Measurements from ENCODE around the gene MYO9B. TPM values are rescaled to one million over a fixed set of nuclear protein-coding genes. Genes with fewer than 3 reads are reported as not detected.
"Not testable (repeated sequence)": the region's sequence is repeated elsewhere in the genome, so short reads cannot be mapped to it uniquely, and the experiment has no call there.

MYO9B gene
- total RNA-seq, 4 donors from 2014 or later = 102 to 246 (median 151) TPM

DNA sequence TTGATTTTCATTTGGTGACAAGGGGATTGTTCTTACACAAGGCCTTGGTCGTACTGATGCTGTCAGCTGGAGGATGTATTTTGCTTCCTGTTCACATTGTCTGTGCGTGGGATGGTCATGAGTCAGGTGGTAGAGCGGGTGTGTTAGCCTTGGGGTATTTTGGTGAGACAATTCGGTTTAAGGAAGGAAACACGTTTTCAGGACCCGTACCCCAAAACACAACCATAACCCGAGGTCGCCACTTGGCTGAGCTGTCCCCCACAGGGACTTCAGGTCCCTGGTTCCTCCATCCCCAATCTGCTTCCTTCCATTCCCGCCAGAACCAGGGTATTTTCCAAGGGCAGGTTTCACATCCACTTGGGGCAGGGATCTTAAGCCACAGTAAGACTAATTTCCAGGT, 15.0 kb downstream of the MYO9B start:
- Histone ChIP-seq H3K27ac (peak overlapping the region; percentile 77 to 87 (median 83)), H3K4me1 (peaks cover 19 to 48% (median 31%) of the 10 kb centered on the region in 4 donors), H3K9me3 (no peaks in the 10 kb centered on the region), H3K4me3 (no peak overlapping the region), H3K27me3 (no peaks in the 10 kb centered on the region), H3K36me3 (no peaks in the 10 kb centered on the region)
- intact Hi-C loops (cut with DNase I; ENCODE audit: low total_unique reads) (no loop called here), in situ Hi-C loops (cut with MboI; ENCODE audit: low pct_ligation_motif_present in 1 of 4, low pct_unique_long_range_greater_than_20kb in 1 of 4, low sequenced_read_pairs in 3 of 4) (no loop called here)
- no peak for DNase-seq
- TF ChIP-seq POLR2AphosphoS5 (IDR thresholded peaks at IDR 0.05) (no peak), CTCF (IDR thresholded peaks at IDR 0.05) (no peak), EP300 (IDR thresholded peaks at IDR 0.05; ENCODE audit: low read depth) (no peak), POLR2A (IDR thresholded peaks at IDR 0.05) (no peak)
- 76% methylated on average over 9 of the region's 9 CpGs; no CpG with 5 or more reads in 1 of the 2 donors for WGBS, 2 donors (ENCODE audit: low coverage in 1 of 2)

DNA sequence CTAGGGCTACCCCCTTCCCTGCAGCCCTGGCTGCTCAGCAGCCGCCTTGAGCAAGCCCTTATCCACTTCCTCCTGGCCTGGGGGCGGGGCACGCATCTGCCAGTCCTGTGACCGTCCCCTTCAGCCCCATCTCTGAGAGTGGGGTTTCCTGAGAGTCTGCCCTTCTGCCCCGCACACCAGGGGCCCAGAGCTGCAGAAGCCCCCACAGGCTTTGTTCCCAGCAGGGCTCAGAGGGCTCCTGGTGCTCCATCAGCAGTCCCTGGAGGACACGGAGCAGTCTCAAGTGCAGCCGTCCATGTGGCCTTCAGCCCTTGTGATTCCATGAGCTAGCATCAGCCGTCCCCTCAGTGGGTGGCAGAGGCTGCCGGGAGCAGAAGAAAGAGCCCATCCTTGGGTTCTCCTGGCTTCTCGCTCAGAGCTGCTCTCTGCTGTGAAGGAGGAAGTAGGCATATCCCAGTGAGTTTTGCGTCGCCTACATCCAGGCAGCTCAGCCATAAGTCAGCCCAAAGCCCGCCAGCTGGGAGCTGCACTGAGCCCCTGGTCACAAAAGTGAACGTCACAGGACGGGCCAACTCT, 16.3 kb downstream of the MYO9B start:
- Histone ChIP-seq H3K4me1 (peaks cover 19 to 48% (median 34%) of the 10 kb centered on the region in 4 donors), H3K36me3 (no peaks in the 10 kb centered on the region), H3K27me3 (no peaks in the 10 kb centered on the region), H3K4me3 (no peak overlapping the region), H3K9me3 (no peaks in the 10 kb centered on the region), H3K27ac (peak overlapping the region; percentile 77 to 87 (median 83))
- DNase-seq = peak; percentile 54
- 72% methylated on average over 15 of the region's 15 CpGs; no CpG with 5 or more reads in 1 of the 2 donors for WGBS, 2 donors (ENCODE audit: low coverage in 1 of 2)
- in situ Hi-C loops (cut with MboI; ENCODE audit: low pct_ligation_motif_present in 1 of 4, low pct_unique_long_range_greater_than_20kb in 1 of 4, low sequenced_read_pairs in 3 of 4) = no loop called here
- intact Hi-C loops (cut with DNase I; ENCODE audit: low total_unique reads) = no loop called here
- TF ChIP-seq CTCF (IDR thresholded peaks at IDR 0.05) (no peak), POLR2A (IDR thresholded peaks at IDR 0.05) (no peak), EP300 (IDR thresholded peaks at IDR 0.05; ENCODE audit: low read depth) (no peak), POLR2AphosphoS5 (IDR thresholded peaks at IDR 0.05) (no peak)

DNA sequence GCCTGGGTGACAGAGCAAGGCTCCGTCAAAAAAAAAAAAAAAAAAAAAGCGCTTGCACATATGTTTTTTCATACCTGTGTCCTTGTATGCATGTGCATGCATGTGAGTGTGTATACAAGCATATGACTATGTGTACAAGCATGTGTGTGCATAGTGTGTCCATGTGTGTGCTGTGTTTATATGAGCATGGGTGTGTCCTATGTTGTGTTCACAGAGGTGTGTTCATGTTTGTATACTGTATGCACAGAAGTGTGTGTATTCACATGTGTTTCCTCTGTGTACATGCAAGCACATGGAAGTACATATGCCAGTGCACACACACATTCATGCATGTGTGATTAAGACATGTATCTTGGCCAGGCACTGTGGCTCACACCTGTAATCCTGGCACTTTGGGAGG, 17.1 kb downstream of the MYO9B start:
- WGBS, 2 donors (ENCODE audit: low coverage in 1 of 2) = 96 to 100% methylated on average over 1 to 2 of the region's 2 CpGs
- Histone ChIP-seq H3K9me3 (no peaks in the 10 kb centered on the region), H3K4me1 (peaks cover 23 to 57% (median 38%) of the 10 kb centered on the region in 4 donors), H3K4me3 (no peak overlapping the region), H3K27ac (no peak overlapping the region), H3K27me3 (no peaks in the 10 kb centered on the region), H3K36me3 (no peaks in the 10 kb centered on the region)
- in situ Hi-C loops (cut with MboI; ENCODE audit: low pct_ligation_motif_present in 1 of 4, low pct_unique_long_range_greater_than_20kb in 1 of 4, low sequenced_read_pairs in 3 of 4) = no loop called here
- intact Hi-C loops (cut with DNase I; ENCODE audit: low total_unique reads) = no loop called here
- TF ChIP-seq CTCF (IDR thresholded peaks at IDR 0.05) (no peak), POLR2A (IDR thresholded peaks at IDR 0.05) (no peak), POLR2AphosphoS5 (IDR thresholded peaks at IDR 0.05) (no peak), EP300 (IDR thresholded peaks at IDR 0.05; ENCODE audit: low read depth) (no peak)
- no peak for DNase-seq

DNA sequence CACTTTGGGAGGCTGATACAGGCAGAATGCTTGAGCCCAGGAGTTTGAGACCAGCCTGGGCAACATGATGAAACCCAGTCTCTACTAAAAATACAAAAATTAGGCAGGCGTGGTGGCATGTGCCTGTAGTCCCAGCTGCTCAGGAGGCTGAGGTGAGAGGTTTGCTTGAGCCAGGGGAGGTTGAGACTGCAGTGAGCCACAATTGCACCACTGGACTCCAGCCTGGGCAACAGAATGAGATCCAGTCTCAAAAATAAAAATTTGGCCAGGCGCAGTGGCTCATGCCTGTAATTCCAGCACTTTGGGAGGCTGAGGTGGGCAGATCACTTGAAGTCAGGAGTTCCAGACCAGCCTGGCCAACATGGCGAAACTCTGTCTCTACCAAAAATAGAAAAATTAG, 19.1 kb downstream of the MYO9B start:
- H3K27ac ChIP-seq = peak overlapping the region; percentile 67 to 78 (median 75)
- in situ Hi-C loops (cut with MboI; ENCODE audit: low pct_ligation_motif_present in 1 of 4, low pct_unique_long_range_greater_than_20kb in 1 of 4, low sequenced_read_pairs in 3 of 4); H3K9me3 ChIP-seq; H3K4me3 ChIP-seq; intact Hi-C loops (cut with DNase I; ENCODE audit: low total_unique reads); H3K27me3 ChIP-seq; H3K36me3 ChIP-seq; DNase-seq: not testable (repeated sequence)
- WGBS, 2 donors (ENCODE audit: low coverage in 1 of 2) = 93 to 100% methylated on average over 1 to 3 of the region's 3 CpGs
- peaks cover 20 to 45% (median 35%) of the 10 kb centered on the region in 4 donors for H3K4me1 ChIP-seq
